Caki2 (cell line): ENCODE measurements around the gene TBKBP1. TPM values are rescaled to one million over a fixed set of nuclear protein-coding genes. Genes with fewer than 3 reads are reported as not detected.

Source experiments
- DNase-seq: peaks from one replicate; pipeline ENCODE4 v3.0.0-alpha.2; 2015; ENCODE audit warnings: low read depth
- in situ Hi-C: cut with HindIII; loops from 2 replicates; pipeline ENCODE4 v1.10.0; 2016; ENCODE audit warnings: low sequenced_read_pairs, low pct_unique_long_range_greater_than_20kb, mixed read lengths
- total RNA-seq: library from RNA; depleted of rRNA; stranded (reverse); fragments of >200 nt; shearing (Covaris generic); gene quantifications from 2 replicates; pipeline ENCODE4 v1.2.3, GENCODE V29; 2014; ENCODE audit warnings: low replicate concordance

The TBKBP1 gene
- total RNA-seq, 1 experiment from 2014 or later: 0.74 TPM

GRCh38 chr17:47694581-47695428, 844 bp downstream of the TBKBP1 start:
- no peak for DNase-seq
- in situ Hi-C loops: no loop called here

GRCh38 chr17:47695429-47696376, 1.7 kb downstream of the TBKBP1 start:
- in situ Hi-C loops: no loop called here
- no peak for DNase-seq

- in situ Hi-C loops: no loop called here
Observed at GRCh38 chr17:47696717-47697642, 3.0 kb downstream of the TBKBP1 start.

GRCh38 chr17:47697906-47698711, 4.1 kb downstream of the TBKBP1 start:
- DNase-seq: no peak
- in situ Hi-C loops: no loop called here

More at GRCh38 chr17:47696717-47697642, 3.0 kb downstream of the TBKBP1 start:
- DNase-seq: no peak

- DNase-seq: no peak
- in situ Hi-C loops: no loop called here
Observed at GRCh38 chr17:47698749-47699535, 5.0 kb downstream of the TBKBP1 start.

- no peak for DNase-seq
- in situ Hi-C loops: no loop called here
Observed at GRCh38 chr17:47699536-47699840, 5.5 kb downstream of the TBKBP1 start.

- in situ Hi-C loops: no loop called here
- DNase-seq: no peak
Observed at GRCh38 chr17:47700471-47701449, 6.8 kb downstream of the TBKBP1 start.

- in situ Hi-C loops: no loop called here
Observed at GRCh38 chr17:47701608-47702007, 7.6 kb downstream of the TBKBP1 start.

GRCh38 chr17:47702391-47702995, 8.5 kb downstream of the TBKBP1 start:
- DNase-seq: no peak
- in situ Hi-C loops: no loop called here

More at GRCh38 chr17:47701608-47702007, 7.6 kb downstream of the TBKBP1 start:
- no peak for DNase-seq

- no peak for DNase-seq
- in situ Hi-C loops: no loop called here
Observed at GRCh38 chr17:47703191-47703591, 9.2 kb downstream of the TBKBP1 start.

- no peak for DNase-seq
- in situ Hi-C loops: no loop called here
Observed at GRCh38 chr17:47703671-47704070, 9.7 kb downstream of the TBKBP1 start.

- in situ Hi-C loops: no loop called here
- no peak for DNase-seq
Observed at GRCh38 chr17:47704116-47704515, 10.2 kb downstream of the TBKBP1 start.

- no peak for DNase-seq
- in situ Hi-C loops: no loop called here
Observed at GRCh38 chr17:47704736-47705135, 10.8 kb downstream of the TBKBP1 start.

GRCh38 chr17:47705536-47706530, 11.9 kb downstream of the TBKBP1 start:
- in situ Hi-C loops: no loop called here
- DNase-seq: no peak
